Left colon (tissue), 2 donors: ENCODE measurements around the gene NEURL2. TPM values are rescaled to one million over a fixed set of nuclear protein-coding genes. Genes with fewer than 3 reads are reported as not detected.

ENCODE experiments used
- ATAC-seq: fragments of 200-7000 bp; cut with Tn5 transposase; one replicate; pipeline ENCODE4 v1.9.1; 2020; ENCODE audit warnings: mild to moderate bottlenecking, moderate library complexity
- DNase-seq, 2 donors: peaks; one replicate each; pipeline ENCODE4 v3.0.0-alpha.2; 2020
- intact Hi-C, 2 donors: fragments of 100-400 bp; cut with DNase I in 1 of 2; cut with micrococcal nuclease in 1 of 2; formaldehyde crosslinking; loops; one replicate each; pipeline versions ENCODE4 v1.11.2 to v1.14.0; 2022; cut with DNase I, micrococcal nuclease
- total RNA-seq, 2 donors: library from RNA; stranded (reverse); fragmentation: NEBNext Ultra II Directional; extraction: Animal tissue kit (Norgen Biotek cat#: 25700); gene quantifications; one replicate each; pipeline ENCODE4 v1.2.1, GENCODE V29; 2021
- donor health status: DM: no; HTN: no; CAD: no.
- donor health status: DM: yes; HTN: yes; CAD: no.

NEURL2 gene
- total RNA-seq, 2 donors from 2014 or later, result 4.7 to 5.5 TPM

- ATAC-seq, result no peak
- no peak for DNase-seq
- intact Hi-C loops, result no loop called here
Measured at GRCh38 chr20:45859916-45860315, 31.1 kb downstream of the NEURL2 start.

GRCh38 chr20:45857882-45858216 is 33.2 kb downstream of the NEURL2 start:
- intact Hi-C loops, result no loop called here
- ATAC-seq (peak; percentile 16), DNase-seq (peak in 1 of 2 donors; percentile 40)

GRCh38 chr20:45857114-45857881 is 33.7 kb downstream of the NEURL2 start, which contains the start of the genes ACOT8 and ZSWIM3:
ACOT8 (minus strand) TSS chr20:45857392; CDS start chr20:45857315, 77 bp downstream.
ZSWIM3 (plus strand) TSS chr20:45857614; CDS start chr20:45857826, 212 bp downstream.
- DNase-seq (peak; percentile 93 to 99), ATAC-seq (peak; percentile 91)
- intact Hi-C loops, result no loop called here

- DNase-seq (no peak), ATAC-seq (no peak)
- intact Hi-C loops, result no loop called here
Measured at GRCh38 chr20:45853484-45853883, 37.5 kb downstream of the NEURL2 start.

- no peak for DNase-seq
- intact Hi-C loops, result no loop called here
- ATAC-seq, result no peak
Measured at GRCh38 chr20:45852326-45852725, 38.7 kb downstream of the NEURL2 start.

- DNase-seq, result no peak
Measured at GRCh38 chr20:45851501-45851900, 39.5 kb downstream of the NEURL2 start.

GRCh38 chr20:45850926-45851325 is 40.1 kb downstream of the NEURL2 start:
- DNase-seq (no peak), ATAC-seq (no peak)
- intact Hi-C loops, result no loop called here

More at GRCh38 chr20:45851501-45851900, 39.5 kb downstream of the NEURL2 start:
- ATAC-seq, result no peak
- intact Hi-C loops, result no loop called here

- no peak for ATAC-seq
- intact Hi-C loops, result no loop called here
- DNase-seq, result no peak
Measured at GRCh38 chr20:45850238-45850637, 40.8 kb downstream of the NEURL2 start.

- DNase-seq (no peak), ATAC-seq (no peak)
- intact Hi-C loops, result no loop called here
Measured at GRCh38 chr20:45848969-45849582, 41.9 kb downstream of the NEURL2 start.

GRCh38 chr20:45848421-45848820 is 42.6 kb downstream of the NEURL2 start:
- ATAC-seq, result no peak
- no peak for DNase-seq
- intact Hi-C loops, result no loop called here

GRCh38 chr20:45845452-45845851 is 45.6 kb downstream of the NEURL2 start:
- ATAC-seq (no peak), DNase-seq (no peak)
- intact Hi-C loops, result no loop called here

- DNase-seq (no peak), ATAC-seq (no peak)
- intact Hi-C loops, result no loop called here
Measured at GRCh38 chr20:45843506-45843905, 47.5 kb downstream of the NEURL2 start.

- ATAC-seq (peak; percentile 24), DNase-seq (no peak)
- intact Hi-C loops, result no loop called here
Measured at GRCh38 chr20:45842169-45842812, 48.7 kb downstream of the NEURL2 start.

GRCh38 chr20:45841407-45842129 is 49.4 kb downstream of the NEURL2 start:
- intact Hi-C loops, result no loop called here
- ATAC-seq (peak; percentile 16), DNase-seq (no peak)

GRCh38 chr20:45840700-45841198 is 50.3 kb downstream of the NEURL2 start:
- intact Hi-C loops, result no loop called here
- ATAC-seq (peak; percentile 7), DNase-seq (no peak)
